Upper lobe of left lung (tissue), 4 donors: ENCODE measurements around the gene CHRNG.

Experiments
- CTCF ChIP-seq, 6 experiments: fragments of 450-650 bp in 4 of 6; fragments of 200-600 bp in 2 of 6; sonication (generic) in 2 of 6; IDR thresholded peaks; one replicate each; pipeline ENCODE4 v1.5.1; 2016 to 2019; ENCODE audit warnings: antibody characterized with exemption in 6 of 6
- POLR2A ChIP-seq, 4 donors: fragments of 450-650 bp; IDR thresholded peaks; one replicate each; pipeline ENCODE4 v1.5.1; 2016 to 2017; ENCODE audit warnings: antibody characterized with exemption in 4 of 4, mild to moderate bottlenecking in 2 of 4
- POLR2AphosphoS5 ChIP-seq, 2 donors: sonication (generic); formaldehyde crosslinking; IDR thresholded peaks; one replicate each; pipeline ENCODE4 v1.5.1; 2017; ENCODE audit warnings: antibody characterized with exemption in 2 of 2

- TF ChIP-seq CTCF (IDR thresholded peaks at IDR 0.05), result no peak
- no peak for TF ChIP-seq POLR2AphosphoS5 (IDR thresholded peaks at IDR 0.05)
- no peak for TF ChIP-seq POLR2A (IDR thresholded peaks at IDR 0.05)
Measured at GRCh38 chr2:232524771-232525170, 14.7 kb upstream of the CHRNG start.
